SK-N-DZ (cell line): ENCODE results near the gene ZNF835.

ENCODE experiments used
- DNase-seq: peaks from one replicate; pipeline ENCODE4 v3.0.0-alpha.2; 2015; ENCODE audit warnings: low spot score

The ZNF835 gene

GRCh38 chr19:56663931-56664500, 7.5 kb downstream of the ZNF835 start:
- DNase-seq: no peak

- DNase-seq: no peak
Observed at GRCh38 chr19:56661248-56661647, 10.3 kb downstream of the ZNF835 start.

- peak; percentile 13 for DNase-seq
Observed at GRCh38 chr19:56660381-56661107, 11.0 kb downstream of the ZNF835 start.

- DNase-seq: no peak
Observed at GRCh38 chr19:56654151-56654550, 17.4 kb downstream of the ZNF835 start.

- no peak for DNase-seq
Observed at GRCh38 chr19:56643460-56643955, 28.0 kb downstream of the ZNF835 start.

DNA sequence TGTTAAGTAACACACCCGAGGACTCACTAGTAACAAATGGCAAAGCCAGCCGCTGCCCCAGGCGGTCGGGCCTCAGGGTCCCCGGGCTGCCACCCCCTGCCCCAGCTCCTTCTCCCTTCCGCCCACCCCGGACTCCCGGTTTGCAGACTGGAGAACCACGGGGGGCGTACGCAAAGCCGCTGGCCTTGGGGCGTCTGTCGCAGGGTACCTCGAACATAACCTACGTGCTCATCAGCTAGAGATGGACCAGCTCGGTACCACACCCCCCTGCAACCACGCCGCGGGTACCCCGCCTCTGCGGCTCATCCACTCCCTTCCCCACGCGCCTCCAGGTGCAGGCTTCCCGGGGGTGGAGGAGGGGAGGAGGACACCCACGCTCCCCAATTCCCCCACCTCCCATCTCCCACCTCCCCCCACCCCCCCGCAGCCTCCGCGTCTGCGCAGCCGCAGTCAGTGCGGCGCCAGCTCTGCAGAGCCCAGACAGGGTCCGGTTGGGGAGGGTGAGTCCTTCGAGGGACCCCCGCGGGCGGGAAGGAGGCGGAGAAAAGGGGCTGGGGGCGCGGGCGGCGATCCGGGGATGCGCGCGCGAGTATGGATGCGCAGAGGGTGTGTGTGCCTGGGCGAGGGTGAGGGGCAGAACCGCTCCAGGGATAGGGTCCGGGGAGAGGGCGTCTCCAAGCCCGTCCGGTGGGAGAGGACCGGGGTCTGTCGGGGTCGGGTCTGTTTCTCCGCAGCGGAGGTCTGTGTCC, 28.7 kb downstream of the ZNF835 start, which contains the start of gene SMIM17:
TSS of gene SMIM17 (plus strand) at position 449 of the 749 bp plus-strand sequence. CDS start 2,509 bp downstream, outside the sequence.
- DNase-seq: no peak

GRCh38 chr19:56639217-56639616, 32.3 kb downstream of the ZNF835 start:
- no peak for DNase-seq

GRCh38 chr19:56637976-56638555, 33.5 kb downstream of the ZNF835 start:
- DNase-seq: peak; percentile 34

DNA sequence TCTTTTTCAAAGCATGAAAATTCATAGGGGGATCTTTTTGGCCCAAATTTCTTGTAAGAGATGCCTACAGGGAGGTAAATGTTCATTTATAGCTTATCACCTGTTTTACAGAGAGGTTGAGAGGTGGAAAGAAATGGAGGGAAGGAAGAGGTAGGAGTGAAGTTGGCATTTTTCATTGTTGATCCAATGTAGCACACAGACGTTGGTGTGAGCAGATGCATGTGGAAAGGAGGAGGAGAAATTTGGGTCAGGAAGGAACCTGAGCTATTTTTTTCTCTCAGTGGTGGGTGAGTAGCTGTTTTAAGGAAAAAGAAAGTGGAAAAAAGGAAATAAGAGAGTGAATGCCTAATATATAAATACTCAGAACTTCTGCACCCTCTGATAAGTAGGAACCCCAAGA, 38.5 kb downstream of the ZNF835 start:
- DNase-seq: no peak

DNA sequence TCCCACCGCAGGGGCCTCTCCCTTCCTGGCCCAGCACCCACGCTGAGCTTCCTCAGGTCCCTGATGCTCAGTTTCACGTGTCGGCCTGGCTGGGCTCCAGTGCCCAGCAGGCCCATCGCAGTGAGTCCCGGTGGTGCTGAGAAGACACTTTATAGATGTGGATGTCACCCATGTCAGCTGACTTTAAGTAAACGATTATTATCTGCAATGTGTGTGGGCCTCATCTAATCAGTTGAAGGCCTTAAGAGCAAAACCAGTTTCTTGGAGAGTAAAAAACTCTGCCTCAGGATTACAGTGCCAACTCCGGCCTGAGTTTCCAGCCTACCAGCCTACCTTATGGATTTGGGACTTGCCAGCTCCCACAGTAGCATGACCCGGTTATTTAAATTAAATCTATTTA, 45.8 kb downstream of the ZNF835 start:
- DNase-seq: no peak

DNA sequence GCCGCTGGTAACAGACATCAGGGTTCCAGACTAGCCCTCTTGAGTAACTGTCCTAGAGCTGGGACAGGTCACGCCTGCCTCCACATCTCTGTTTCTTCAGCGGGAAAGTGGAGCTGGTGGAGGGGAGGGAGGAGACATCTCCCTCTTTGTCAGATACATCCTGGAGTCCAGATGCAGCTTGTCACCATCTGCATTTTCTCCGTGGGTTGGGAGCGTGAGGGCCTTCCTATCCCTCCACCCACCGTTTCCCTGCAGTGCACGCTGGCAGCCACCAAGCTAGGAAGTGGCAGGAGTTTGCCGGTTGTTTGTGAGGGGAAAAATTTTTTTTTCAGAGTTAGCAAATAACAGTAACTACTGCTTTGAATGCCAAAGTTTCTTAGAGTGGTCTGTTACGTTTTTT, 48.6 kb downstream of the ZNF835 start:
- DNase-seq: no peak

- no peak for DNase-seq
Observed at GRCh38 chr19:56622374-56622773, 49.2 kb downstream of the ZNF835 start.

DNA sequence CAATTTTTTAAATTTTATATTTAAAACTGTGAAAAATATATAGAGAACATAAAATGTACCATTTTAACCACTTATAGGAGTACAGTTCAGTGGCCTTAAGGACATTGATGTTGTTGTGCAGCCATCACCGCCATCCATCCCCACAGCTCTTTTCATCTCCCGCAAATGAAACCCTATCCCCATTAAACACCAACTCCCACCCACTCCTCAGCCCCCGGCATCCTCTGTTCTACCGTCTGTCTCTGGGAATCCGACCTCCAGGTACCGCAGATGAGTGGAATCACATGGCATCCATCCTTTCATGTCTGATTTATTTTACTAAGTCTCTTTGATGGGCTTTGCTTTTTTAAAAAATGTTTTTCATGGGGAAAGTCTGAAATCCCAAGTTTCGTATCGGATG, 52.4 kb downstream of the ZNF835 start:
- DNase-seq: no peak

DNA sequence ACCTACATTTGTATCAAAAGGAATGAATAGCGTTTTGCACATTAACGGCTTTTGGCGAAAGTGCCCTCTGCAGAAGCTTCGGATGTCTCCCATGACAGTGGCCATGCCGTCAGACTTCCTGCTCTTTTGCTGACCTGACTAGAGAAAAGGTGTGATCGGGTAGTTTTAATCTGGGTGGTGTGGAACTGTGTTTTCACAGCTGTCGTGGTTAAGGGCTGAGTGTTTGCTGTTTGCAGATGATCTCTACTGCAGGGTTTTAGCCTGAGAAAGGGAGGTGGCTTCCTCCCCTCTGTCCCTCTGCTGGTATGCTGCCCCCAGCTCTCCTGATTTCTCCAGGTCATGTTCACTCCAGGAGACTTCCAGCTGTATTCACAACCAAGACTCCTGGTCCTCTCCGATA, 54.0 kb downstream of the ZNF835 start:
- DNase-seq: no peak

DNA sequence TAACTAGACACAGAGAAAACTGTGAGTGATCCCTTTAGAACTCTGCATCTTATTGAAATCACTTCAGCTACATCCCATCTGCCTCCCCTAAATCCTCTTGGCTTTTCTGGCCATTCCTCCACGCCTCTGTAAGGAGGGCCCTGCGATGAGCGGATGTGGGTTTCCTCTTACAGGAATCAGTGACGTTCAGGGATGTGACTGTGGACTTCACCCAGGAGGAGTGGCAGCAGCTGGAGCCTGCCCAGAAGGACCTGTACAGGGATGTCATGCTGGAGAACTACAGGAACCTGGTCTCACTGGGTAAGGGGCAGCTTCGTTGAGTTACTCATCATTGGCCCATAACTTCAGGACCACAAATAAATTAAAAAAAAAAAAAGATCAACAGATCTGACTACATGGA, 57.9 kb downstream of the ZNF835 start:
- no peak for DNase-seq

DNA sequence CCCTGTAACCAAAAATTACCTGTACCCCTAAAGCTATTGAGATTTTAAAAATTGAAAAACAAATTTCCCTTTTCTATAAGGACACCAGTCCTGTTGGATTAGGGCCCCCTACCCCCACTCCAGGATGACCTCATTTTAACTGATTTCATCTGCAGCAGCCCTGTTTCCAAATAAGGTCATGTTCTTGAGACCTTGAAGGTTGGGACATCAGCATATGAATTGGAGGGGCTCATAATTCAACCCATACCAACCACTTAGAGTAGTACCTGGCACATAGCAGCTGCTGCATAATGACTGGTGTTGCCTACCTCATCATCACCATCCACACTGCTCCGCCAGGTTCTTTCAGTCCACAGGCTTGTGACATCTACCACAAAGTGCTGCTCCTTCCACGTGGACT, 58.8 kb downstream of the ZNF835 start:
- DNase-seq: no peak
